GM19035 (cell line): ENCODE measurements around the gene SLC25A26.

Source experiments
- ATAC-seq: cut with Tn5 transposase; IDR thresholded peaks from one replicate; pipeline ENCODE4 v1.9.1; 2021; ENCODE audit not compliant: unreplicated experiment

SLC25A26 gene

GRCh38 chr3:66367979-66368378, 147.2 kb downstream of the SLC25A26 start:
- ATAC-seq: no peak

DNA sequence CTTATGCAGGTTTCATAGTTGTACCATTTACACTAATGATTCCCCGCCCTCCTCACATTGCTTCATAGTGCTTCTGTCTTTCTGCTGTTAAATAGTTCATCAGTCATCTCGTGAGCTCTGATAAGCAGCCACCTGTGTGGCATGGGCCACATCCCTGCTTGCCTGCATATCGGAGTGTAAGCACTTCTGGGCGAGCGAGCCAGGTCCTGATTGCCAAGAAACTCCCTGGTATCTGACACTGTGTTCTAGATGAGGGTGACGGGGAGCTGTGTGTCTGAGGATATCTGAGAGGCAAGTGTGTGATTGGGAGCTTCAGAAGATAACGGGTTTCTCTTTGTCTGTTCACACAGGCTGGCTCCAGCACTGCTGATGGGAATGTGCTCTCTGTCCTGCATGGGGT, 149.4 kb downstream of the SLC25A26 start:
- ATAC-seq: no peak

DNA sequence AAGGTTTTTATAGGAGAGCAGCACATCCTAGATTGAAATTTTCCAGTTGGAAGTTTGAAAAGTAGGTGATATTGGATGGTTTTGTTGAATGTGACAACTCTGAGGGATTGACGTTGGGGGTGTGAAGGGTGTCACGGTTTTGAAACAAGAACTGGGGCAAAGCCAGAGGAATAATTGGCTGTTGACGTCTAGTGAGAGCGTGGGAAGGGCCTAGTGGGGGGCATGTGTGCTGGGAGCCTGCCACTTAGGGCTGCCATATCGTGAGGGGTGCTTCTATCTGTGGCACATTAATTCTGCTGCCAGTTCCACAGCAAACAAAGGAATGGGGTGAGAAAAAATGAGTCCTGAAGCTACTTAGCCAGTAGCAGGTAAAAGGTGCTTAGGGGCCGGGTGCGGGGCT, 150.6 kb downstream of the SLC25A26 start:
- no peak for ATAC-seq

GRCh38 chr3:66372681-66373350, 152.0 kb downstream of the SLC25A26 start:
- ATAC-seq: no peak

DNA sequence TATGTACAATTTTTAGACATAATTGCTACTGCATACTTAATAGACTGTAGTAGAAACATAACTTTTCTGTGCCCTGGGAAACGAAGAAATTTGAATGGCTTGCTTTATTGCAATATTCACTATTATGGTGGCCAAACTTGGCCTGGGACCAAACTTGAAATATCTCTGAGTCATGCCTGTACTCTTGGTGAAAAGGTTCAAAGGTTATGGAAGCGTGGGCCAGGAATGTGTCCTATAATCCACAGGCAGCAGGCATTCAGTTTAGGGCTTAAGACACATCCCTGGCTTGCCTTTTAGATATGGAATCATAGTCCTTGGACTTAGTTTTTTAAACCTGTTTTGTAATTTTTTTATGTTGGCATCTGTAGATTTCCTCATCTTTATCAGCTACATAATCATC, 155.8 kb downstream of the SLC25A26 start:
- ATAC-seq: no peak

- no peak for ATAC-seq
Measured at GRCh38 chr3:66377800-66378199, 157.0 kb downstream of the SLC25A26 start.

- ATAC-seq: no peak
Measured at GRCh38 chr3:66378256-66378655, 157.5 kb downstream of the SLC25A26 start.

GRCh38 chr3:66379565-66379964, 158.8 kb downstream of the SLC25A26 start:
- no peak for ATAC-seq

DNA sequence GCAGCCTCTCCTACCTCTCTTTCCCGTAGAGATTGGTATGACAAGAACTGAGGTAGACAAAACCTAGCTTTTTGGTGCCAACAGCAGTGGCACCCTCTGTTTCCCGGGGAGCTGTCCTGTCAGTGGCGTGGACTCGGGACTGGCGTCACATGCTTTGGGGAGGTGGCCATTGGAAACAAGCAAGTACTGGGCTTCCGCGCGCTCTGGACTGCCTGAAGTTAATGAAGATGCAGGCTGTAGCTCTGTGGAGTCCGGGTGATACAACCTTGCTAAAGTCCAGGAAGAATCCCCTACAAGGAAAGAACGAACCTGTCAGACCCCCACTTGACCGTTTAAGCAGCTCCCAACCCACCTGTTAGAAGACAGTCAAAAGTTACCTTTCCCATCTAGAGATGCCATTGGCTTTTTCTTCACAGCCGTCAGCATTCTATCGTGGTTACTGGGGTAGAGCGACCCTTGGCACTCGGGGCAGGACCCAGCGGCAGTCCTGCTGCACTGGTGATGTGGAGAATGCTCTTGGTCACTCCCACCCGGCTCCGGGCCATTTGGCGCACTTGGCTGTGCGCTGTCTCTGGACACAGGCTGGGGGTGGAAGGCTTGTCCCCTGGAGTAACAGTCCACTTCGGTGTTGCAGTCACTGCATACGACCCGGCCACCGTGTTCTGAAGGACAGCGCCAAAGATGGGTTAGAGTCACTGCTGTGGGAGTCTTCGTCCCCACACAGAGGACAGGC, 159.6 kb downstream of the SLC25A26 start:
- ATAC-seq: no peak

DNA sequence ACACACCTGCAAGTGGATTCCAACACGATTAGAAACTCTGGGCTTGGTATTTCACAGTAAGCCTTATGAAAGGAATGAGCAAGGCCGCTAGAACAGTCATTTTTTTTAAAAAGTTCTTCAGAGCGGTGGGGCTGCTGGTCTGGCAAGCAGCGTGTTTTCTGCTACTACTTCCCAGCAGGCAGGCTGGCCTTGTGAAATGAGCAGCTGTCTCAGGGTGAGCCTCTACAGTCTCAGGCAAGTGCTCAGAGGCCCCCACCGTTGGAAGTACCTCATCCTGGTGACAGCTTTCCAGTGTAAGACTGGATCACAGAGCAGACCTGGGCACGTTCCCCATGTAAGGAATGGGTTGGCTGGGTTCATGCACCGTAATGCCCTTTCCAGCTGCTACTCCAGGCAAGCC, 160.8 kb downstream of the SLC25A26 start:
- no peak for ATAC-seq

GRCh38 chr3:66382142-66382541, 161.3 kb downstream of the SLC25A26 start:
- ATAC-seq: no peak

- no peak for ATAC-seq
Measured at GRCh38 chr3:66383023-66383422, 162.2 kb downstream of the SLC25A26 start.

- no peak for ATAC-seq
Measured at GRCh38 chr3:66383998-66384745, 163.4 kb downstream of the SLC25A26 start.

DNA sequence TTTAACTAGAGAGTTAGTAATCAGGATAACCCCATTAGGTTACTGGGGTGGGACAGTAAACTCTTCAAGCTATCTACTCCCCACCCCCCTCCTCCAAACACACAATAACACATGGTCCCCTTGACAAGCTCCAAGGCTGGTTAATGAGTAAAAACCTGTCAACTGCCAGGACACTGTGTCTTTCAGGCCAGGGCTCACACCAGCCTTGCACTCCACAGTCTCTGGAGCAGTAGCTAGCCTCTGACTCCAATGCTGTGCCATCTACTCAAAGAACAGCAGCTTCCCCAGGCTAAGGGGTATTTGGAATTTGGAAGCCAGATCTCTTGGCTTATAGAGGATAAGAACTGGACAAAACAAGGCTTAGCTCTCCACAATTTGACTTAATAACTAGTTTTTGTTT, 164.3 kb downstream of the SLC25A26 start:
- no peak for ATAC-seq

- peak; percentile 81 for ATAC-seq
Measured at GRCh38 chr3:66386011-66386924, 165.5 kb downstream of the SLC25A26 start.

DNA sequence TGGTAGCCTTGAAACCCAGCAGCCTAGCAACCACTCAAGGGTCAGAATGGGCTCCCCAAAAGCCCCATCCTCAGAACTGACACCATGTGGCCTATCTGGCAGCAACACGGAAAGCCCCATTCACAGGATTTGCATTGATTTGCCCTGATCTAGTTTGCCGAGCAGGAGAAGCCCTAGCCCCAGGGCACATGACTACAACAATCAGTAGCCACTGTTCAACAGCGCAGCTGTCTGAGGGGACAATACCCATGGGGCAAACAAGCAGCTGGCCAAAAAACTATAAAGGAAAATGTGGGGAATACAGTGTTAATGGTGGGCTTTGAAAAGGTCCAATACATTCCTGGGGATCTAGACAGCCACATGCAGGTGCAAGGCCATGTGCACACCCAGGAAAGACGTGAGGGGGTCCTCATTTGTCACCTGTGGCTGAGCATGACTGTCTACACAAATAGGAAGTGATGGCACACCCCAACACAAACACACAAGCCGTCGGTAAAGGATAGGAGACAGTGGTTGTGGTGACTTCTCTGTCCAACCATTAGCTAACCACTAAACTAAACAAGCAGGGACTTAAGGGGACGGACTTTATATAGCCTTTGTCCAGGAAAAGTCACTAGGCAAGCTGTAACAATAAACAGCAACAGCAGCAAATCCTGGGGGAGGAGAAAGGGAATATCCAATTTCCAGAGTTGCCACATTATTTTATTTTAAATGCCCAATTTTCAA, 166.3 kb downstream of the SLC25A26 start:
- peak; percentile 55 for ATAC-seq

DNA sequence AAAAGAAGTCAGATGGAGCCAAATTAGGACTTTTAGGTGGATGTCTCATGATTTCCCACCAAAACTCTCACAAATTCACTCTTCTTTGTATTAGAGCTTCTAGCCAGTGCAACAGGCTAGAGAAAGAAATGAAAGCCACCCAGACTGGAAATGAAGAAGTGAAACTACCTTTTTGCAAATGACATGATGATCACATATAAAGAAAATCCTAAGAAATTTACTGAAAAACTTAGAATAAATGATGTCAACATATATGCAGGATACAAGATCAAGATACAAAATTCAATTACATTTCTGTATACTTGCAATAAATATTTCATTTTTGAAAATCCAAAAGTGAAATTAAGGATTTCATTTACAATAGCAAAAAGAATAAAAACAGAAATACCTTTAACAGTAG, 169.2 kb downstream of the SLC25A26 start:
- ATAC-seq: peak; percentile 35

DNA sequence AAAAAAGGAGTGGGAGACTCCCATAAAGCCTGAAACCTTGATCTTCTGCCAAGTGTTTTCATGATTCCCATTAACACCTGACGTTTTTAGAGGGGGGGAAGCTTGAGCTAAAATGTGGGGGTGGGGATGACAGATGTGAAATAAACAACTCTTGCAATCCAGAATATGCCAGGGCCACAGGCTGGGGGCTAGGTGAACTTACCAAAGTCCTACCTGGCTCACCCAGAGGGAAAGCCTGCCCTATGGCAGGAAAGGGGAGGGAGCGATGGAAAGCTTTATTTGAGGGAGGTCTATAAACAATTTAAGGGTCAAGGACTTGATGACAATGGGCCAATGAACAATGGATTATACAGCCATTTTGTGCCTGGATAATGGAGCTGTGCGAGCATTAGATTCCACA, 171.7 kb downstream of the SLC25A26 start:
- no peak for ATAC-seq

DNA sequence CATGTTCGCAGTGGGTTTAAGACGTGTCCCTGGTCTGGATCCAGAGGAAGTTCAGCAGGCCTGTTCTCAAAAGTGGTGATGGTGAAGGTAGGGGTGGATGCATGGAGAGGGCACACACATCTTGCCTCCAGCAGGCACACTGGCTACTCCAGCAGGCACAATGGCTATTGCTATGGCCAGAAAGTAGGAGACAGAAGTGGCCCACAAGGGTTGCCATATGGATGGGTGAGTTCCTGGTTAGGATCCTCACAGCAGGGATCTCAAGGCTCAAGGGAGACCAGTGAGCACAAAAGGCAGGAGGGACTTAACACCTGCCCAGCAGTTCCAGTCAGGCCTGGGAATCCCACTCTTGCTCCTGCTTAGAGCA, 172.1 kb downstream of the SLC25A26 start:
- ATAC-seq: no peak

- ATAC-seq: peak; percentile 1
Measured at GRCh38 chr3:66393333-66394005, 172.7 kb downstream of the SLC25A26 start.
